SKM-1 treated with dmso at 0.1 percent for 144 hours (cell line): ENCODE results near the gene PARD6G.

Source experiments
- DNase-seq: peaks from one replicate; lab custom pipeline; 2025; ENCODE audit not compliant: unreplicated experiment; lab: John Stamatoyannopoulos, UW

PARD6G gene

DNA sequence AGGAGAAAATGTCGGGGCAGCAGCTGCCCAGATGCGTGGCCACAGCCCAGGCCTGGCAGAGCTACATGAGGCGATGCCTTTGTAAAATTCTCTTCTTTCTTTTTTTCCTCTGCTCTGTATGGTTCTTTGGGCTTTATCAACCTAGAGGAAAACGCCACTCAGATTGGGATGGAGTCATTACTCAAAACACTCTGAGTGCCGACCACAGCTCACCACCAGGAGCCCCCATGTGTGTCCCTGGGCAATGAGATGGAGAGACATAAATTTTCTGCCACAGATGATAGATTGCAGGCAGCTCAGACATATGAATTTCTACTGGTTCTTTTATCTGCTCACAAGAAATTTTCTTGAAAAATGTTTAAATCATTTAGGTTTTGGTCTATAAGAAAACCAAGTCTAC, 56.0 kb downstream of the PARD6G start:
- DNase-seq, result no peak

DNA sequence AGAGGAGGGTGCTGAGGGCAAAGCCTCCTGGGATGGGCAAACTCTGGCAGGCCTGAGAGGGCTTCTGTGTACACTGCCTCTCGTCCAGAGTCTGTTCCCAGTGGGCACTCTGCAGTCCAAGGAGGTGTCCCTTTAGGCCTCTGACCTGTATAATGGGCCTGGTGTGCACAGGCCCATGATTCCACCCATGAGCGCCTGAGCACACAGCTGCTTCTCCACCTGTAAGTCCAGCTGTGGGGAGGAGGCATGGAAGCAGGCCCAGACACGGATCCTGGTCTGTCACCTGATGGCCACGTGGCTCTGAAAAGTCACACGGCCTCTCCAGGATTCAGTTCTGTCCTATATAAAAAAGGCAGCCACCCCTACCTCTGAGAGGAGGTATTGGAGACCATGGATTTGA, 57.0 kb downstream of the PARD6G start:
- no peak for DNase-seq

DNA sequence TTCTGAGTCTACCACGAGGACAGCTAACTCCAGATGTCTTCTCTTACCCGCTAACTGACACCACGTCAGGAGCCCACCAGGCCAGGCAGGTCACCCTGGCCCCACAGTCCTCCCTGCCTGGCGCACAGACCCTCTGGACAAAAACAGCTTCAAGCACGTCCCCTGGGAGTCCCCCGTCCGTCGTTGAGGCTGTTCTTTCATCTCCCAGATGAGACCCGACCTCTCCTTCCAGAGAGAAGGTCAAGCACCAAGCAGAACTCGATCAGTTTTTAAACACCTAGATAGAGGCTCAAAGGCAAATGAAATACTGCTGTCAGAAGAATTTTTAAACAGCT, 57.8 kb downstream of the PARD6G start:
- no peak for DNase-seq

DNA sequence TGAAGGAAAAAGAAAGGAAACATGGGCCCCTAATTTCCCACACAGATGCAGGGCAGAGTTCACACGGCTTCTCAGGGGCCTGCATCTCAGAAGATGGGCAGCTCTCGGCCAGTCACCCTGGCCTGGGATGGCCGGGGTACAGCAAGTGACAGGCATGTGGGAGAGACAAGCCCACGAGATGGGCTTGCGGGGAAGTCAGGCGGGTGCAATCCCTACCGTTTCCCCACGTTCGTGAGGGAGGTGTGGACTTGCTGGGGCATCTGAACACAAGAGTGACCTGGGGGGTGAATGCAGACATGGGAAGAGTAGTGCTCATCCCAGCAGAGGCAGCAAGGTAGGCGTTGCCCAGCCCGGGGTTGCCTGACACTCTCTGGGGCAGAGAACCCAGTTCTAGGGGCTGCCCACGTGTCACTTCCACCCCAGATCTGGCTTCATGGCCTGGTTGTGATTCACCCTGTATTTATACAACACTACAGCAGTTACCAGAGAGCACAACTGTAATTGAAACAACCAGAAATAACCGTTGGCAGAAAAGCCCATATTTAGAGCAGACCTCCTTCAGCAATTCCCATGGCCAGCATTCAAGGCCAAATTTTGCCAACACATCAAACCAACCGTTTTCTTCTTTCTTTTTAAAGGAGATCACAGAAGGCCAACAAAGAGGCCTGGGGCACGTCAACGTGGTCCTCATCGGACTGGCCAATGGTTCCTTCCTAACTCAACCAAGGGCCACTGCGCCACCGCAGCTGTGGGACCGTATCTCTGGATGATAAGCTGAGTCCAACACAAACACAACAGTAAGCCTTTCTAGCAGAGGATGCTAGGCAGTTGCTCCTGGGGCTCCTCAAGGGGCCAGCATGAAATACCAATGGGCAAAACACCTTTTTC, 58.4 kb downstream of the PARD6G start:
- no peak for DNase-seq

DNA sequence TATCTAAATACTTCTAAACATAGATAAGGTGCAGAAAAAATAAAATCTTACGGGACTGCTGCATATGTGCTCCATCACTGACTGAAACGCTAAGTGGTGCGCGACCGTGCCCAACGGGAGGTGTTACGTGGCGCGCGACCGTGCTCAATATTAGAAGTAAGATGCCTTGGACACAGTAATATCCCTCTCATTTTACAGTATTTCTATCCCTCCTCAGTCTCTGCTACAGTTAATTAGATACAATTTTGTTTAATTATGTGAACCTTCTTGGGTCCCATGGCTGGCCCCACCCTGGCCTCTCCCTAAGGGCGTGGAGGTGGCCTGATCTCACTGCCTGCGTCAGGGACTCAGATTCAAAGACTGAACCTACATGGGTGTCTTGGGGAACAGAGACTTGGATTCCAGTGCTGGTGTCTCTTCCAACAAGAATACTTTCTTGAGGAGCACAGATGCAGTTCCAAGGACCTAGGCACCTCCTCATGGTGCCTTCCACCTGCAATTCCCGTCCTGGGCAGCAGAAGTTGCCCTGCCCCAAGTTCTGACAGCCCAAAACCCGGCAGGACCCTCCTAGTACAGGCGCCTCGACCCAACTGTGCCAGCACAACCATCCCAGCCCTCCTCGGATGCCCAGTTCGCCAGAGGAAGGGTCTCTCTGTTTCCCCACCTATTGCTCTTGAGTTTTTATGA, 59.2 kb downstream of the PARD6G start:
- no peak for DNase-seq

DNA sequence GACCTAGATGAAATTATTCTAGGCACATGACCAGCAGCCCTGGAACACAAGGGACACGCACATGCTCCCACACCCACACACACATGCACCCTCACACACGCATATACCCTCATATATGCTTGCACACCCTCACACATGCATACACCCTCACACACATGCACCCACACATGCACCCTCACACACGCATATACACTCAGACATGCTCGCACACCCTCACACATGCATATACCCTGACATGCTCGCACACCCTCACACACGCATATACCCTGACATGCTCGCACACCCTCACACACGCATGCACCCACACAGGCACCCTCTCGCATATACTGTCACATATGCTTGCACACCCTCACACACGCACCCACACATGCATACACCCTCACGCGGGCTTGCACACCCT, 61.8 kb downstream of the PARD6G start:
- DNase-seq, result no peak

DNA sequence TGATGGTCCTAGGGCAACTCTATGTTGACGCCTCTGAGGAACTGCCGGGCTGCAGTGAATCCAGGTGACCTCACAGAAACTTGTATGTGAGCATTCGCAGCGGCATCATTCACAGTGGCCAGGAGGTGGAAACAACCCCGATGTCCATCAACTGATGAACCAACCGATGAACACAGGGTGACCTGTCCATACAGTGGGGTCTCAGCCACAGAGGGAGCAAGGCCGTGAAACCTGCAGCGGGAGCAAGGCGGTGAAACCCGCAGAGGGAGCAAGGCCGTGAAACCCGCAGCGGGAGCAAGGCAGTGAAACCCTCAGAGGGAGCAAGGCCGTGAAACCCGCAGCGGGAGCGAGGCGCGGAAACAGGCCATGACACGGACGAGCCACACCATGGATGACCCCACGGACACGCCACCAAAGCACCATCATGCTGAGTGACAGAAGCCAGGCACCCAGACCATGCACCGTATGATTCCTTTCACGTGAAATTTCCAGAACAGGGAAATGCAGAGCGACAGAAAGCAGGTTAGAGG, 63.0 kb downstream of the PARD6G start:
- no peak for DNase-seq

DNA sequence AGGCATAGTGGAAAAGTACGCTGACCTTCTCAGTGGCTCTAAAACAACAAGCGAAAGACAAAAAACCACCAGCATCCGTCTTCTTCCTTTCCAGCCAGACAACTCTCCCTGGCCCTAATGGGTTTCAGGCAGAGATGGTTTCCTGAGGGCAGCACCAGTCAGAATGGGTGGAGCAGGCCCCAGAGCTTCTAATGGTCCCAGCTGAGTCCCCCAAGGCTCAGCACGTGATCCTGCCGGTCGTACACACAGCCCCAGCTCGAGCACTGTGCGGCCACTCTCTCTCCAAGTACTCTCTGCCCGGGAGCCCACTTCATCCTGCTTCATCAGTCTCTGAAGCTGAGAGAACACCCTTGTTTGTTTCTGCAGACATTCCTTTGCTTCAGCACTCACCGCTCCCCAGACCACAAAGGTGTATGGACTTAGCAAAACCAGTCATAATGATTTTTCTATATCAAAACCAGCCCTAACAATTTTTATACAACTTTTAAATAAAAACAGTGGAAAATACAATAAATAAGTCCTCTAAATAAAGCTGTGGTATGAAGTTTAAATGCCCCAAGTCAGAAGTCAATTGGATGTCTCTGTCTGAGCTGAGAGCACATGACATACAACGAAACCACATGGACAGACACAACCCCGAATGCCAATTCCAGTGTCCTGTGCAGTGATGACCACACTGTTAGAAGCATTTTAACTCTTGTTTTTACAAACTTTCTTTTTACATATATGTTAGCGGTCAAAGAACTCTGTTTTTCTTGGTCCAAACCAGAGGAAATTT, 63.9 kb downstream of the PARD6G start:
- no peak for DNase-seq

DNA sequence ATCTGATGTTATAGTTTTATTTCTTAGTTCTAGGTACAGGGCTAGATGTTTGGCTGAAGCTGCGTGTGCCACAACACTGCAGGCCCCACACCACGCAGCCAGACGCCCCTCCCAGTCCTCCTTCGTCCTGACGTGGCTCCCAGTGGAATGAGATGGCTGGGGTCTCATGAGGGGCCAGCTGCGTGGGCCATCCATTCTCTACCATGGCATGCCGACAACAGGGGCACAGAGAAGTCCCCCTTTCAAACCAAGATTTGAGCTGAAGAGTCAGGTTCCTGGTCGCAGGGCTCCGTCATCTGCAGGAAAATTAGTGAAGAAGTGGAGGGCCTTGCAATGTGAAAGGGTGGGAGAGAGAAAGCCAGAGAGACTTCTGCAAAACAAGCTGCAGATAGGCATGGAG, 64.5 kb downstream of the PARD6G start:
- DNase-seq, result no peak

DNA sequence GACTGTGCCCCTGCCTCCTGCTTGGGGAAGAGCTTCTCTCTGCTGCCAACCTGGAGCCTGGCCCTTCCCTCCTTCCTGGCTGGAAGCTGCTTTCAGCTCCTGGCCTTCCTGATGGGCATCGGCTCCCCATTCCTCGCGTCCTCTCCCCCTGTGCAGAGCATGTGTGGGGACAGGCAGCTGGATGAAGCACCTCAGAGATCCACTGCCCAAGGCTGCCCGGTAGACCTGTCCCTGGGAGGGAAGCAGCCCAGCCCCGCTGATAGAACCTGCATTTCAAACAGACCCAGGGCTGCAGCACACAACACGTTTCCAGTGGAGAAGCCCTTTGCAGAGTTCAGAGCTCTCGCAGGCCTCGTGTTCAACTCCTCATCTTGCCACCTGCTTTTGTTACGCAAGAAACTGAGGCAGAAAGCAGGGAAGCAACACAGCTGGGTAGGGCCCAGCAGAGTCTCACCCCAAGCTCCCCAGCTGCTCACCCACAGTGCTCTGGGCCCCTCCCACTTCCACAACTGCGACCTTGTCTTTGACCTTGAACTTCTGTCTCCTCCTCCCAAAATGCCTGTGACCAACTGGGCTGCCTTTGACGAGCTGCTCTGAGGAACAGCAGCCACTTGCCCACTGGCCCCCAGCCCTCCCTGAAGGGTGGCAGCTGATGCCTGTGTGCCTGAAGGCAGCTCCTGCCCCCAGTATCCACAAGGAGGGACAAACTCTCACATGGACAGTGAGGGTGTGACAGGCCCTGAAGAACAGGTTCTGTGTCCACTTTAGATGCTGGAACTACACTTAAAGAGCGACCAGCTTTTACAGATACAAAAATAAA, 65.5 kb downstream of the PARD6G start:
- DNase-seq, result no peak

DNA sequence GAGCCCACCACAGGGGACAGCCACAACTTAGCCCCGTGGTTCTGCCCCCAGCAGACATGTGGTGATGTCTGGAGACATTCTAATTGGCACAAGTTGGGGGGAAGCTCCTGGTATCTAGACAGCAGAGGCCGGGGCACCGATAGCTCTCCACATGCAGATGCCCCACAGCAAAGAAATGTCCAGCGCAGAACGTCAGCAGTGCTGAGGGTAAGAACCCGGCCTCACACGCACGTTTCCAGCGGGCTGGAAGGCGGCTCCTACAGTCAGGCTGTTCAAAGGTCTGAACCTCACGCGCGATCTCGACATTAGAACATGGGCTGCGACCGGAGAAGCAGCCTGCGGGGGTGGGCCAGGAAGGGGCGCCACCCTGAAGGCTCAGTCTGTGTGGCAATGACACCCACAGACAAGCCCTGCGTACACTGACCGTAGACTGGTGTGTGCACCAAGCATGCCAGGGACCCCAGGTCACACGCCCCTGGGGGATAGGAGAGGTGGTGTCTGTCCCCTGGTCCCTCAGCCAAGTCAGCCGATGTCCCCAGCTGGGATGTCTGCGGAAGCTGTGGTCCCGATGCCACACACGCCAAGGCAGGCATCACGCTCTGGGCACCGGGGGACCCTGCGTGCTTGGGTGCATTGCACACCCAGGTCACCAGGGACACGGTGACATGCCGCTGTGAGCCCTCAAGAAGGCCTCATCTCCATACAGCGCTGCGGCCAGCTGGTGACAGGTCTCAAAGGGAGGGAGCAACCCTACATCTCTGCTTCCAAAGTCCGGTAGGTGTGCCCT, 66.3 kb downstream of the PARD6G start:
- DNase-seq, result no peak

DNA sequence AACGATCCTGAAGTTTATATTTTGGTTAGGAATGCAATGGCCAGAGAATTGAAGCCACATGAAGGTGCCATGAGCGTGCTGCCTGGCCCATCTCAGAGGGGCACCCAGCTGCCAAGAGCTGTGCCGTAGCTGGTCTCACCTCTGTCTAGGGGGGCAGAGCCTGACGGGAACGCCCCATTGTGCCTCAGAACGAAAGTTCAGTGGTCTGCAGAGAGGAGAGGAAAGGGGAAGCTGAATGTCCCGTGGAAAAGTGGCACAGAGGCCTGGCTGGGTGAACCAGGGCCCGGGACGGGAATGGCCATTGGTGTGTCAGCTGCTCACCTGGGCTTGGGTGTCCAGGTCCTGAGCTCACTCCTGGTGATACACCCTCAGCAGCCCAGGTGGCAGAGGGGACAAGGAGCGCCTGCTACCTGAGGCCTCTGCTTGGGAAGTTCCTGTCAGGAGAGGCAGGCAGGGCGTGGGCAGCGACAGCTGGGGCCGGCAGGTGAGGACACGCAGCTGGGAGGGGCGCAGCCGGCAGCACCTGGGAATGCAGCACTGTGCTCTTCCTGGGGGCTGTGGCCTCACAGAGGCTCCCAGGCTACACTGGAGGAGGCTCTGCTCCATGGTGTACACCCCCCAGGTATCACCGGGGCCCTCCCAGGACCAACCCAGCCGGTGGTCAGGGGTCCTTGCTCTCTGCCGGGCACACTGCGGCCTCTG, 67.3 kb downstream of the PARD6G start:
- DNase-seq, result no peak

DNA sequence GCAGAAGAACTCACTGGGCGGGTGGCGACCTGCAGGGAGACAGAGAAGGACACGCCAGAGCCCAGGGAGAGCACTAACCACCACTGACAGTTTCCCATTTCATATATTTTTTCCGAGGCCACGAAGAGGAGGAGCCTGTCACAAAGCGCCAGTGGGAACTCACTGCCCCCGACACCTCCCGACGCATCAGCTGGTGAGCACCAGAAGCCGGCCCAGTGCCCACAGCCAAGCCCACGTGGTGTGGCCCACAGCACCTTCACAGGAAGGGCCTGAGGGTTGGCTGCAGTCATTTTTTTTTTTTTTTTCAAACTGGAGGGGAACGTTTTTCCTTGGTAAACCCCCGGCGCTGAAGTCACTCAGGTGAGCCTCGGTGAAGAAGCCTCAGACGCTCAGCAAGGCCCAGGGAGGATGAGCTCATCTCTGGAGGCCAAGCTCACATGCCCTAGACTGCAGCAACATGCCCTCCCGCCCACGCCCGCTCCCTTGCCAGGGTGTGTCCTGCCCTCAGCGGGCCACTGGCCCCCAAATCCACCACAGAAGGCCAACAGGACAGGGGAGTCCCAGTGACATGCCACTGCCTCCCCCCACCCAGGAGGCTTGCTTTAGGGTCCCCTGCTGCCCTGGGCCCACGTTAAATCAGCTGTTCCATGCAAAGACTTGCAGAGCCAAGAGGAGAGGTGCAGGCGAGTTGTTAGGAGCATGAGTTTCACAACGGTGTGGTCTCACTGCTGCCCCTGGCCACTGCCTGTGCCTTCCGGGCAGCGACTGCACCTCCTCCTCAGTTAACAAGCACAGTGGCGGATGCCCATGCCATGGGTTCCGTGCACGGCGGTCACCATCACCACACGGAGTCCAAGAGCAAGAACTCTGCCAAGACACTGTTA, 68.1 kb downstream of the PARD6G start:
- no peak for DNase-seq

DNA sequence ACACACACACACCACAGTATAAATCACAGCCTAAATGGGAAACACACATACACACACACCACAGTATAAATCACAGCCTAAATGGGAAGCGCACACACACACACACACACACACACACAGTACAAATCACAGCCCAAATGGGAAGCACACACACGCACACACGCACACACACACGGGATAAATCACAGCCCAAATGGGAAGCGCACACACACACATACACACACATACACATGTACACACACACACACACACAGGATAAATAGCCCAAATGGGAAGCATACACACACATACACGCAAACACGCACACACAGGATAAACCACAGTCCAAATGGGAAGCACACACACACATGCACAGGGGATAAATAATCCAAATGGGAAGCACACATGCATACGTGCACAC, 70.2 kb downstream of the PARD6G start:
- DNase-seq, result no peak

DNA sequence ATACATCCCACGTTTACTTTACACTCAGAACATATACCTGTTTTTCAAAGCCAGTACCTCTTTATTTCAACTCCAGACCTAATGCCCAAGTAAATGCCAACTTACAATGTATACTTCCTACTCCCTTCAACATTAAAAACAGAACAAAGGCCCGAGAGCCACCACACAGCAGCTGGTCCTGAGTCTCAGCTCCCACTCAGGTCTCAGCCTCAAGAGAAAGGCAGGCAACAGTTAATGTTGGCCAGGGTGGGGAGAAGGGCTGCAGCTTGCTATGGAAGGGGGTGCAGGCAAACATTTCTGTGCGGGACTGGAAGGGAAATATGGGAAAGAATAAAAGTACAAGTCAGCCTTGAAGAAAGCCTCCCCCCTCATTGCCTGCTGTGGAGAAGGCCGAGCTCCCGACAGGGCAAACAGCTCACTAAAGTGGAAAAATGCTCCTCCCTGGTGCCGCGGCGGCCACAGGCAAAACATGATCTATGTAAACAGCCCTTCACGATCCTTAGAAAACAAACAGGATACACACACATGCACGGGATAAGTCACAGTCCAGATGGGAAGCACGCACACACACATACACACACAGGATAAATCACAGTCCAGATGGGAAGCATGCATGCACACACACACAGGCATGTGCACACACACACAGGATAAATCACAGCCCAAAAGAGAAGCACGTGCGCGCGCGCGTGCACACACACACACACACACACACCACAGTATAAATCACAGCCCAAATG, 70.8 kb downstream of the PARD6G start:
- no peak for DNase-seq

DNA sequence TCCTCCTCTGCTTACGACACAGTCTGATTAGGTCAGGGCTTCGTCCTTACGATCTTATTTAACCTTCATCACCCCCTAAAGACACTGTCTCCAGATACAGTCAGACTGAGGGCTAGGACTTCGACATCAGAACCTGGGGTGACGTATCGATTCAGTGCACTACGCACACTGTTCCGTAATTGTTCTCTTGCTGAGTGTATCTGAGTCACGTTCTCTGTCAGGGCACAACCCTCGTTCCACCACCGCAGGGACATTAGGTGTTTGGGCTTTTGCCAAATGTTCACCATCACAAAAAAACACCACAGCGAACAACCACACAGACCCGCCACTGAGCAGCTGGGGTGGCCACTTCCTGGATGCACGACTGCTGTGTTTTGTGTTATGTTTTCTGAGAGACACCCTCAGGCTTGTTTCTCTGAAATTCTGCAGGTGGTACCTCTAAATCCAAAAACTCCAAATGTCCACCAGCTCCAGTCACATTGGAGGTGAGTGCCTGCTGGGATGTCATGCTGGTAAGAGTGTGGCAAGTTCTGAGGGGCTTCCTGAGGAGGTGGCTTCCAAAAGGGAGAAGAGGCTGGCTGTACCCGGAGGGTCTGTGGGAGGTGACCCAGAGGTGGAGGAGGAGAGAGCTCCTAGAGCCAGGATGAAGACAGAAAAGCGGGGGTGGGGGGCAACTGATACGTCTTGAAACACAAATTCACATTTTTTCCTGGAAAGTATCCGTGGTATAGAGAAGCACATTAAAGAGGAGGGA, 71.7 kb downstream of the PARD6G start:
- no peak for DNase-seq

DNA sequence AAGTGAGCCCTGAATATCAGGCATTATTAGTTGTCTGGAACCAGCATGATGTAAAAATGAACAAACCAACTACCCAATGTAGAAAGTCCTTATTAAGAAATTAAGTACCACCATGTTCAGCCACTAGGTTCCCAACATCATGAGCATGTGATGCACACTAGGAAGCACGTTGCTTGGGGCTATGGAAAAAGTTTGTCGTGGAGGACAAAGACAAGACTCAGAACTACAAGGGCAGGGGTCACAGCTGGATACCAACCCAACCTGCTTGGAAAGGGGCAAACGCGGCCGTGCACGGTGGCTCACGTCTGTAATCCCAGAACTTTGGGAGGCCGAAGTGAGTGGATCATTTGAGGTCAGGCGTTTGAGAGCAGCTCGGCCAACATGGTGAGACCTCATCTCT, 74.3 kb downstream of the PARD6G start:
- no peak for DNase-seq
